Neural cell (in vitro differentiated cells): Measurements from ENCODE around the gene DAP. TPM values are rescaled to one million over a fixed set of nuclear protein-coding genes. Genes with fewer than 3 reads are reported as not detected.

Source experiments
- H2AFZ ChIP-seq: fragments of 200-600, 300-800 bp; sonication (generic), shearing (Covaris generic); 2 replicates; pipeline ENCODE4 v1.6.0; 2014; ENCODE audit warnings: low read depth, mild to moderate bottlenecking, antibody characterized with exemption, low read length, moderate library complexity
- H3F3A ChIP-seq: fragments of 200-600 bp; shearing (Covaris generic); 2 replicates; pipeline ENCODE4 v1.6.1; 2016; ENCODE audit warnings: mild to moderate bottlenecking, moderate library complexity, mixed read lengths, antibody characterized with exemption, low read length; ENCODE audit not compliant: insufficient read depth, poor library complexity, severe bottlenecking
- H3K27ac ChIP-seq: fragments of 200-600, 300-800 bp; sonication (generic), shearing (Covaris generic); 2 replicates; pipeline ENCODE4 v1.5.1; 2014; ENCODE audit warnings: mild to moderate bottlenecking, low read length, moderate library complexity
- H3K27me3 ChIP-seq: fragments of 300-800, 200-600 bp; sonication (generic), shearing (Covaris generic); 2 replicates; pipeline ENCODE4 v1.6.0; 2014; ENCODE audit warnings: mild to moderate bottlenecking, low read depth, low read length, moderate library complexity; ENCODE audit not compliant: insufficient read depth
- H3K36me3 ChIP-seq: fragments of 300-800, 200-600 bp; sonication (generic), shearing (Covaris generic); 2 replicates; pipeline ENCODE4 v1.5.1; 2014; ENCODE audit warnings: mild to moderate bottlenecking, antibody characterized with exemption, low read length, moderate library complexity; ENCODE audit not compliant: insufficient read depth
- H3K4me2 ChIP-seq: fragments of 300-800, 200-600 bp; sonication (generic), shearing (Covaris generic); 2 replicates; pipeline ENCODE4 v1.6.0; 2014; ENCODE audit warnings: mild to moderate bottlenecking, low read length
- H3K4me3 ChIP-seq: fragments of 300-800, 200-600 bp; sonication (generic), shearing (Covaris generic); 2 replicates; pipeline ENCODE4 v1.5.1; 2014; ENCODE audit warnings: mild to moderate bottlenecking, low read length, moderate library complexity
- H3K79me2 ChIP-seq: fragments of 200-600 bp; shearing (Covaris generic); replicated peaks from 2 replicates; pipeline ENCODE4 v1.6.0; 2014; ENCODE audit warnings: mild to moderate bottlenecking, low read length, moderate library complexity; ENCODE audit not compliant: insufficient read depth
- H3K9ac ChIP-seq: fragments of 300-800, 200-600 bp; sonication (generic), shearing (Covaris generic); 2 replicates; pipeline ENCODE4 v1.6.1; 2016; ENCODE audit warnings: mild to moderate bottlenecking, low read length, mixed read lengths
- H3K9me2 ChIP-seq: fragments of 200-600 bp; shearing (Covaris generic); 2 replicates; pipeline ENCODE4 v1.6.1; 2016; ENCODE audit warnings: mild to moderate bottlenecking, low read length, mixed read lengths; ENCODE audit not compliant: insufficient read depth
- H3K9me3 ChIP-seq: fragments of 200-600, 300-800 bp; sonication (generic), shearing (Covaris generic); 2 replicates; pipeline ENCODE4 v1.6.1; 2016; ENCODE audit warnings: mild to moderate bottlenecking, mixed run types, low read length, moderate library complexity, mixed read lengths
- H4K20me1 ChIP-seq: fragments of 200-600 bp; shearing (Covaris generic); 2 replicates; pipeline ENCODE4 v1.6.1; 2016; ENCODE audit warnings: mild to moderate bottlenecking, mixed run types; ENCODE audit not compliant: insufficient read depth
- CTCF ChIP-seq: fragments of 450-650 bp; IDR thresholded peaks from 2 replicates; pipeline ENCODE4 v1.5.1; 2014; ENCODE audit warnings: antibody characterized with exemption, mild to moderate bottlenecking, moderate library complexity; ENCODE audit not compliant: poor library complexity, severe bottlenecking
- EP300 ChIP-seq: fragments of 450-650 bp; conservative IDR thresholded peaks from 2 replicates; pipeline ENCODE4 v1.6.1; 2014; ENCODE audit warnings: antibody characterized with exemption, mild to moderate bottlenecking, moderate library complexity; ENCODE audit not compliant: poor library complexity, severe bottlenecking
- EZH2 ChIP-seq: fragments of 200-600, 300-800 bp; shearing (Covaris generic), sonication (generic); IDR thresholded peaks from 2 replicates; pipeline ENCODE4 v1.6.1; 2014; ENCODE audit warnings: antibody characterized with exemption, low read length, borderline replicate concordance, mild to moderate bottlenecking; ENCODE audit not compliant: insufficient read depth, poor library complexity, severe bottlenecking
- MXI1 ChIP-seq: fragments of 450-650 bp; conservative IDR thresholded peaks from 2 replicates; pipeline ENCODE4 v1.6.1; 2014; ENCODE audit warnings: antibody characterized with exemption, mild to moderate bottlenecking; ENCODE audit not compliant: poor library complexity, severe bottlenecking
- POLR2AphosphoS5 ChIP-seq: IDR thresholded peaks from 2 replicates; pipeline ENCODE4 v1.6.1; 2012
- RAD21 ChIP-seq: fragments of 450-650 bp; conservative IDR thresholded peaks from 2 replicates; pipeline ENCODE4 v1.6.1; 2014; ENCODE audit warnings: antibody characterized with exemption, mild to moderate bottlenecking, moderate library complexity
- REST ChIP-seq: IDR thresholded peaks from 2 replicates; pipeline ENCODE4 v1.6.1; 2012; ENCODE audit warnings: borderline replicate concordance
- SMC3 ChIP-seq: fragments of 450-650 bp; conservative IDR thresholded peaks from 2 replicates; pipeline ENCODE4 v1.6.1; 2014; ENCODE audit warnings: antibody characterized with exemption, mild to moderate bottlenecking, moderate library complexity; ENCODE audit not compliant: poor library complexity
- TAF1 ChIP-seq: IDR thresholded peaks from 2 replicates; pipeline ENCODE4 v1.6.1; 2012; ENCODE audit warnings: low read depth
- polyA plus RNA-seq: library from polyadenylated mRNA; depleted of rRNA; stranded (reverse); fragments of >200 nt; gene quantifications from 2 replicates; pipeline ENCODE4 v1.2.3, GENCODE V29; 2014

The DAP gene
- polyA plus RNA-seq, 1 donor from 2014 or later = 9.3 TPM

DNA sequence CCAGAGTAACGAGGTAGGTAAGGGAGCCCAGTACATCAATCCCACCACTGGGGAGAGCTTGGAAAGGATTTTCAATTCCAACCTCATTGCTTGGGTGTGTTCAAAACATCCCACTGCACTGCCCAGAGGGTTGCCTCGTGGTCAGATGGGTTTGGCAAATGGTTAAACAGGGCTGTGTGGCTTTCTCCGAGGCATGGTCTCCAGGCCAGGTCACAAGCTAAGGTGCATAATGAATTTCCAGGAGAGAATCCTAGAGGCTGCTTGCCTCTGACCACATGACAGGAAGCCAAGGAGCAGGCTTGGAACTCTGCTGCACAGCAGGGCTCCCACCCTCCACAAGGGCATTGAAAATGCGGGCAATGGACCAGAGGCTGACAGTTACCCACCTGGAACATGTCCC is 51.6 kb downstream of the DAP start:
- no peaks in the 10 kb centered on the region for H3K9me3 ChIP-seq
- H3F3A ChIP-seq = no peaks in the 10 kb centered on the region
- no peaks in the 10 kb centered on the region for H3K79me2 ChIP-seq
- no peaks in the 10 kb centered on the region for H4K20me1 ChIP-seq
- H3K27me3 ChIP-seq = no peaks in the 10 kb centered on the region
- no peak overlapping the region for H3K27ac ChIP-seq
- no peak overlapping the region for H3K4me3 ChIP-seq
- TF ChIP-seq REST = no peak
- no peak for TF ChIP-seq EP300
- no peak for TF ChIP-seq POLR2AphosphoS5
- no peak for TF ChIP-seq MXI1
- no peak for TF ChIP-seq RAD21
- no peak for TF ChIP-seq CTCF
- TF ChIP-seq SMC3 = no peak
- TF ChIP-seq EZH2 = no peak
- no peak for TF ChIP-seq TAF1
- H3K9me2 ChIP-seq = no peaks in the 10 kb centered on the region
- no peak overlapping the region for H3K9ac ChIP-seq
- no peak overlapping the region for H3K4me2 ChIP-seq
- H3K36me3 ChIP-seq = no peaks in the 10 kb centered on the region
- no peak overlapping the region for H2AFZ ChIP-seq

DNA sequence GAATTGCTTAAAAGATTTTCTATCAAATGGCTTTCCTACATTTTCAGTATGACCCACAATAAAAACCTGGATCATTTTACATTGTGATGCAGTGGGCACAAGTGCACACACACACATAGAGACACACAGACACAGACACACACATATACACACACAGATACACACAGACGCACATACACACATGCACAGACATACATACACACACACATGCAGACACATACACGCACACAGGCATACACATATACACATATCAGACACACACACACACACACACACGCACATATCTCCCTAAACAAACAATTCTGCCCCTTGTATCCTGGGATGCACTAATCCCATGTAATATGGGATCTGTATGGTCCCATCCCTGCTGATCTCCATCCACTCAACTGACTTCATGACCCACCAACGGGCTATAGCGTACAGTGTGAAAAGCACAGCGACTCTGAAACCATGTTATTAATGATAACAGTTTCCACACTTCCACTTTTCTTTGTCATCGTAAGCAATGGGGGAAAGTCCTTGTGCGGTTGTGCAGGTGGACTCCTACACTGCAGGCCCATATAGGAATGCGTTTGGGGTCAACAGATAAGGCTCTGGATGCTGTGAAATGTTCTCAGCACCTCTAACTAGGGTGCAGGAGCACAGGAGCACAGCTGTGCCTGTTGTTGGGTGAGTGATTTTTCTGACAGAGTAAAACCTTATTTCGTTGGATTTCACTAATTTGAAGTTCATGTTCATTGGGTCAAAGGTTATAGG is 52.7 kb downstream of the DAP start:
- Histone ChIP-seq H3K27me3 (no peaks in the 10 kb centered on the region), H4K20me1 (no peaks in the 10 kb centered on the region), H3F3A (no peaks in the 10 kb centered on the region), H3K27ac (no peak overlapping the region), H3K79me2 (no peaks in the 10 kb centered on the region), H3K9ac (no peak overlapping the region), H3K4me3 (no peak overlapping the region), H3K9me3 (no peaks in the 10 kb centered on the region), H3K9me2 (no peaks in the 10 kb centered on the region), H2AFZ (no peak overlapping the region), H3K4me2 (no peak overlapping the region), H3K36me3 (no peaks in the 10 kb centered on the region)
- TF ChIP-seq REST (no peak), EP300 (no peak), CTCF (no peak)
